CD4-positive, alpha-beta T cell treated with Interleukin-4 for 4 hours (primary cell): ENCODE results near the gene CD274.
A peak's percentile ranks its signal among the peaks of the same experiment; 100 is the strongest.
"Not testable (repeated sequence)": the region's sequence is repeated elsewhere in the genome, so short reads cannot be mapped to it uniquely, and the experiment has no call there.

ENCODE experiments used
- DNase-seq: peaks from one replicate; pipeline ENCODE4 v3.0.0-alpha.2; 2020

The CD274 gene

GRCh38 chr9:5468850-5469249 lies 18.5 kb downstream of the CD274 start:
- DNase-seq, result no peak

- no peak for DNase-seq
Observed at GRCh38 chr9:5470122-5470521, 19.8 kb downstream of the CD274 start.

- DNase-seq, result no peak
Observed at GRCh38 chr9:5470816-5471215, 20.5 kb downstream of the CD274 start.

- DNase-seq, result not testable (repeated sequence)
Observed at GRCh38 chr9:5475611-5476010, 25.3 kb downstream of the CD274 start.

GRCh38 chr9:5478206-5478605 lies 27.9 kb downstream of the CD274 start:
- no peak for DNase-seq

- no peak for DNase-seq
Observed at GRCh38 chr9:5479994-5480694, 29.8 kb downstream of the CD274 start.

GRCh38 chr9:5480919-5481318 lies 30.6 kb downstream of the CD274 start:
- DNase-seq, result no peak

- no peak for DNase-seq
Observed at GRCh38 chr9:5481322-5482040, 31.1 kb downstream of the CD274 start.

- DNase-seq, result no peak
Observed at GRCh38 chr9:5482194-5482593, 31.9 kb downstream of the CD274 start.

GRCh38 chr9:5483306-5483705 lies 33.0 kb downstream of the CD274 start:
- DNase-seq, result no peak

GRCh38 chr9:5485378-5486085 lies 35.2 kb downstream of the CD274 start:
- no peak for DNase-seq

- DNase-seq, result no peak
Observed at GRCh38 chr9:5486988-5487387, 36.6 kb downstream of the CD274 start.

GRCh38 chr9:5488221-5489008 lies 38.1 kb downstream of the CD274 start:
- DNase-seq, result no peak

GRCh38 chr9:5489630-5490490 lies 39.5 kb downstream of the CD274 start:
- no peak for DNase-seq

GRCh38 chr9:5492965-5493678 lies 42.8 kb downstream of the CD274 start:
- DNase-seq, result no peak

GRCh38 chr9:5493679-5494511 lies 43.6 kb downstream of the CD274 start:
- DNase-seq, result peak; percentile 53

- DNase-seq, result not testable (repeated sequence)
Observed at GRCh38 chr9:5494765-5495164, 44.4 kb downstream of the CD274 start.

GRCh38 chr9:5499157-5499556 lies 48.8 kb downstream of the CD274 start:
- no peak for DNase-seq

- no peak for DNase-seq
Observed at GRCh38 chr9:5499889-5500398, 49.6 kb downstream of the CD274 start.
